Stimulated activated CD4-positive, alpha-beta T cell treated with anti-CD3 and anti-CD28 coated beads, Interleukin-1b, Interleukin-23, amount 100 ng/mL, for 4 hours (primary cell): Measurements from ENCODE around the gene PUM2.
A peak's percentile ranks its signal among the peaks of the same experiment; 100 is the strongest.

Experiments used
- DNase-seq, 2 donors: peaks; one replicate each; pipeline ENCODE4 v3.0.0-alpha.2; 2020; ENCODE audit warnings: low read depth in 2 of 2

The PUM2 gene

DNA sequence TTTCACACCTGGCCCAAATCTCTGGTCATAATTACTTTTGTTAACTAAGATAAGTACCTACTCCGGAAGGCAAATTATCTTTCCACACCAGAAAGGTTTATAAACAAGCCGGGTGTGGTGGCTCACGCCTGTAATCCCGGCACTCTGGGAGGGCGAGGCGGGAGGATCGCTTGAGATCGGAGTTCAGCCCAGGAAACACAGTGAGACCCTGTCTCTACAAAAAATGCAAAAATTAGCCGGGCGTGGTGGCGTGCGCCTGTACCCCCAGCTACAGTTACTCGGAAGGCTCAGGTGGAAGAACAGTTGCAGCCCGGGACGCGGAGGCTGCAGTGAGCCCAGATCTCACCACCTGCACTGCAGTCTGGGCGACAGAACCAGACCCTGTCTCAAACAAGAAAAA, 2.1 kb downstream of the PUM2 start:
- DNase-seq: no peak

DNA sequence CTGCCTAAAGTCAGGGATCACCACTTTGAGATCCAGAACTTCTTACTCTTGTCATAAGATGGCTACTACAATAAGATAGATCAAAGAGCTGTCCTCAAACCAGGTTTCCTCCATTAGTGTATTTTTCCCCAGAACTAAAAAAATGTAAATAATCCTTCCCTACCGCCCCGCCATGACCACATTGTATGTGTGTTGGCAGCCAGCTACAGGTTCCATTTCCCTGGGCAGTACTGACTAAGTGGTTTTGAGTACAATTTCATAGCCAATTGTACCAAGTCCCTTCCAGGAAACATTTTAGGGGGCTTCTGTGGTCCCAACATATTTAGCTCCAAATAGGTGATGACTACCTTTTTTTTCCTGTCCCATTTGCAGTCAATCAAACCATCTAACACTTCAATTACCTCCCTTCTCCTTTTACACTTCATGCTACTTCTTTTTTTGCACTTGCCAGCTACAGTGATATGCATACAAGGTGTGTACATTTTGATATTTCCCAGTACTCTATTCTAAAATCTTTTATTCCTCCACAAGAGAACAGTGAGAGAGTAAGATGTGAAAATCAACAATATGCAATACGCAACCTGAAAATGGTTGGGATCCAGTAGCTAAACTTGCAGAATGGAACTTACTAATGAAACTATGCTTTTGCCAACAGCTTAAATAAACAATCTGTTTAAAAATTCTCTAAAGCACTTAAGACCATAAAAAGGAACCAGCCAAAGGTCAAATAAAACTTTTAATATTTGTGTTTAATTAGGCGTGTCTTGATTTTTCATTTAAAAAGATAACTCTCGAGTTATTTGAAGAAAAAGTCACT, 3.9 kb downstream of the PUM2 start:
- no peak for DNase-seq

GRCh38 chr2:20343128-20343527, 7.5 kb downstream of the PUM2 start:
- DNase-seq: no peak

- no peak for DNase-seq
Observed at GRCh38 chr2:20339012-20339411, 11.6 kb downstream of the PUM2 start.

- DNase-seq: no peak
Observed at GRCh38 chr2:20334605-20335203, 15.9 kb downstream of the PUM2 start.

DNA sequence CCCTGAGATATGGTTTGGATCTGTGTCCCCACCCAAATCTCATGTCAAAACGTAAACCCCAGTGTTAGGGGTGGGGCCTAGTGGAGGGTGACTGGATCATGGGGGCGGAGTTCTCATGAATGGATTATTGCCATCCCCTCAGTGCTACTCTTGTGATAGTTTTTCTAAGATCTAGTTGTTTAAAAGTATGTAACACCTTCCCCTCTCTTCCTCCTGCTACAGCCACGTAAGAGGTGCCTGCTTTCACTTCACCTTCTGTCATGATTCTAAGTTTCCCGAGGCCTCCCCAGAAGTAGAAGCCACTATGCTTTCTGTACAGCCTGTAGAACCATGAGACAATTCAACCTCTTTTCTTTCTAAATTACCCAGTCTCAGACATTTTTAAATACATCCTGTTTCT, 16.9 kb downstream of the PUM2 start:
- DNase-seq: no peak

GRCh38 chr2:20330192-20330591, 20.5 kb downstream of the PUM2 start:
- no peak for DNase-seq

- no peak for DNase-seq
Observed at GRCh38 chr2:20327370-20327769, 23.3 kb downstream of the PUM2 start.

- DNase-seq: peak; percentile 30 to 39
Observed at GRCh38 chr2:20326163-20326780, 24.4 kb downstream of the PUM2 start.

DNA sequence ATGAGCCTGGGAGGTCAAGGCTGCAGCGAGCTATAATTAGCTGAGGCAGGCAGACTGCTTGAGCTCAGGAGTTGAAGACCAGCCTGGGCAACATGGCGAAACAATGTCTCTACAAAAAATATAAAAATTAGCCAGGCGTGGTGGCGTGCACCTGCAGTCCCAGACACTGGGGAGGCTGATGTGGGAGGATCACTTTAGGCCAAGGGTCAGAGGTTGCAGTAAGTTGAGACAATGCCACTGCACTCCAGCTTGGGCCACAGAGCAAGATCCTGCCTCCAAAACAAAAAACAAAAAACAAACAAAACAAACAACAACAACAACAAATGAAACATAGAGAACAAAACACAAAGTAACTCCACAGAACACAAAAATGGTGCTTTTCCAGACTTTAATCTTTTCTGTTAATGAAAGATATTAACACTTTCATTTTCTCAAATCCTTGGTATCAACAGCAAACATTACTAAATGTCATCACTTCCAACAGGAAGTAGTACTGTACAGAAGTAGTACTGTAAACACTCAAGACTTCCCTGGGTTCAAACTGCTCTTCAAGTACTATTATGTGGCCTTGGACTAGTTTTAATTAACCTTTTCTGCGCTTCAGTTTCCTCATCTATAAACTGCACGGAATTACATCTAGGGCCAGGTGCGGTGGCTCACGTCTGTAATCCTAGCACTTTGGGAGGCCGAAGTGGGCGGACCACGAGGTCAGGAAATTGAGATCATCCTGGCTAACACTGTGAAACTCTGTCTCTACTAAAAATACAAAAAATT, 27.9 kb downstream of the PUM2 start:
- no peak for DNase-seq

DNA sequence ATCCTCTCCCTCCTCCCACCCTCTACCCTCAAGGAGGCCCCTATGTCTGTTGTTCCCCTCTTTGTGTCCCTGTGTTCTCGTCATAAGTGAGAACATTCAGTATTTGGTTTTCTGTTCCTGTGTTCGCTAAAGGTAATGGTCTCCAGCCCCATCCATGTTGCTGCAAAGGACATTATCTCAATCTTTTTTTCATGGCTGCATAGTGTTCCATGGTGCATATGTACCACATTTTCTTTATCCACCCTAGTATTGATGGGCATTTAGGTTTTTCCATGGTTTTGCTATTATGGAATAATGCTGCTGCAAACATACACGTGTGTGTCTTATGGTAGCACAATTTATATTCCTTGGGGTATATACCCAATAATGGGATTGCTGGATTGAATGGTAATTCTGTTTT, 33.0 kb downstream of the PUM2 start:
- DNase-seq: no peak

GRCh38 chr2:20317197-20317596, 33.4 kb downstream of the PUM2 start:
- no peak for DNase-seq

DNA sequence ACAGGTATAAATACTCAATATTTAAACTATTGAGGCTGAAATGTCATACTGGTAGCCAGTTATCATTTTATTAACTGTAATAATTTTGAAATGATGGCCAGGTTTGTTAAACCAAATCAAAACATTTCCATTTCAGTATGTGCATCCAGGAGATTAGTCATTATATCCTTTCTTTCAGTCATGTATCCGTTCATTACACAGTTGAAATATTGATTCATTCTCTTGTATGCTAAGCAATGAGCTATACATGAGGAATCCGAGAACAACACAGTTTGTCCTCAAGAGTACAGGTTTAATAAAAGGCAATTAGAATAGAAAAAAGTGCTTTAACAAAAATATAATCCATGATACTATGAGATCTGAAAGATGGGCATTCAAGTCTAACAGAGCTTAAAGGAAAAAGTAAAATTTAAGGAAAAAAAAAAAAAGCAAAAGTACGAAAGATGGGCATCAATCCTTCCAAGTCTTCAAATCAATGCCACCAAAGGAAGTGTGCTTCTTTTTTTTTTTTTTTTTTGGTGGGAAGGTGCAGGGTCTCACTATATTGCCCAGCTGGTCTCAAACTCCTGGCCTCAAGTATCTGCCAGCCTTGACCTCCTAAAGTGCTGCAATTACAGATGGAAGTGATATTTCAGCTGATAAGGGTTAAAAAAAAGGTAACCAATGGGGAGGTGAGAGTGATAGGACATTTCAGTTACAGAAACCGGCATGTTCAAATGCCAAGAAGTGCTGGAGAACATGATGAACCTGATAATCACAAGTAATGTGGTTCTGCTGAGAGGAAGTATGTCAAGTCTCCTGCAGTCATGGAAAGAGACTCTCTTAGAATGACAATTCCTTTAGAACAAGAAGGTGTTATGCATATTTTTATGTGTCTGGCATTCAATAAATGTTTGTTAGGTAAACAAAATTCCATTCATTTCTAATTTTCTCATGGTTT, 35.8 kb downstream of the PUM2 start:
- DNase-seq: no peak

GRCh38 chr2:20313659-20314058, 37.0 kb downstream of the PUM2 start:
- no peak for DNase-seq

GRCh38 chr2:20309001-20309400, 41.6 kb downstream of the PUM2 start:
- DNase-seq: no peak

DNA sequence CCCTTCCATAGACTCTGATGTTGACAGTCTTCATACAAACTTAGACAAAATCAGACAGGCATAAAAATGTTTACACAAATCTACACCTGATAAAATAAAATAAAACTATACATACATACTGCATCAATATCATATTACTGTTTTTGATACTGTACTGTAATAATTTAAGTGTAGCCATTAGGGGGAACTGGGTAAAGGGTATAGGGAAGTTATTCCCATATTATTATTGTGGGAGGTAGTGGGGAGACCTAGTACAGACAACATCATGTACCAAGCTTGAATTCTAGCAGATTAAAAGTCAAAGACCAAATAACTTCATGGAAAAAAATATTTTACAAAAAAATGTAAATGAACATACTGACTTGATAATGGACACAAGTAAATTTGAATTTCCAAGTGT, 43.3 kb downstream of the PUM2 start:
- DNase-seq: no peak

DNA sequence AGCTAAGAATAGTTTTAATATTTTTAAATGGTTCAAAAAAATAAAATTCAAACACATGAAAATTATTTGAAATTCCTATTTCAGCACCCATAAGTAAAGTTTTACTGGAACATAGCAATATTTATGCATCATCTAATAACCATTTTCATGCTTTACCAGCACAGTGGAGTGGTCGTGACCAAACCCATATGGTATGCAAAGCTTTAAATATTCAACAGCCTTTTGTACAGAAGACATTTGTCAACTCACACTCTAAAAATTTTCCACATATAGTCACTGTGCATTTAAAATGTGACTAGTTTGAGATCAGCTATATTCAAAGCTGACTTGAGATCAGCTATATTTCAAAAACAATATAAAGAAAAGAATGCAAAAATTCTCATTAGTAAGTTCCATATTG, 46.2 kb downstream of the PUM2 start:
- DNase-seq: no peak

- DNase-seq: no peak
Observed at GRCh38 chr2:20303966-20304365, 46.7 kb downstream of the PUM2 start.

GRCh38 chr2:20302019-20302418, 48.6 kb downstream of the PUM2 start:
- DNase-seq: no peak

DNA sequence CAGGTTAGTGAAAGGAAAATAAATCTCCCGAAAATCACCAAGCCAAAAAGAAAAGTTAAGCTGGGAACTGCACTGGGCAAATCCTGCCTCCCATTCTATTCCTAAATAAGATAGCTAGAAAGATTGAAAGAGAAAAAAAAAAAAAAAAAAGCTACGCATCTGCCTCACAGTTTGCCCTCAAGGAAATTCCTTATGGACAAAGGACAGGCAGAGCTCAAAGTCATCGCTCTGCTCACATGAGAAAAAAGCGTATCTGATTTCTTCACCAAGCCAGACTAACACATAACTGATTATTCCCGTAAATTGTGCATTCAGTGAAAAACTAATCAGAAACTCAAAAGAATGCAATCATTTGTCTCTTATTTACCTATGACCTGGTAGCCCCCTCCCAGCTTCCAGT, 50.0 kb downstream of the PUM2 start:
- DNase-seq: no peak

DNA sequence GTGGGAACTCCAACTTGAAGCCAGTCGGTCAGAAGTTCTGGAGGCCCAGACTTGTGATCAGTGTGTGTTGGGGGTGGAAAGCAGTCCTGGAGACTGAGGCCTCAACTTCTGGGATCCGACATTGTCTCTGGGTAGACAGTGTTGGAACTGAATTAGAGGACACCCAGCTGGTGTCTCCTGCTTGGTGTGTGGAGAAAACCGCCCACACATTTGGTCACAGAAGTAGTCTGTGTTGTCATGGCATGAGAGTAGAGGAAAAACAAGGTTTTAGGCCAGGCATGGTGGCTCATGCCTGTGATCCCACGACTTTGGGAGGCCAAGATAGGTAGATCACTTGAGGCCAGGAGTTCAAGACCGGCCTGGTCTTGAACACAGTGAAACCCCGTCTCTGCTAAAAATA, 51.5 kb downstream of the PUM2 start:
- no peak for DNase-seq
